ENCODE measurements around the gene KCNAB2.

DNA sequence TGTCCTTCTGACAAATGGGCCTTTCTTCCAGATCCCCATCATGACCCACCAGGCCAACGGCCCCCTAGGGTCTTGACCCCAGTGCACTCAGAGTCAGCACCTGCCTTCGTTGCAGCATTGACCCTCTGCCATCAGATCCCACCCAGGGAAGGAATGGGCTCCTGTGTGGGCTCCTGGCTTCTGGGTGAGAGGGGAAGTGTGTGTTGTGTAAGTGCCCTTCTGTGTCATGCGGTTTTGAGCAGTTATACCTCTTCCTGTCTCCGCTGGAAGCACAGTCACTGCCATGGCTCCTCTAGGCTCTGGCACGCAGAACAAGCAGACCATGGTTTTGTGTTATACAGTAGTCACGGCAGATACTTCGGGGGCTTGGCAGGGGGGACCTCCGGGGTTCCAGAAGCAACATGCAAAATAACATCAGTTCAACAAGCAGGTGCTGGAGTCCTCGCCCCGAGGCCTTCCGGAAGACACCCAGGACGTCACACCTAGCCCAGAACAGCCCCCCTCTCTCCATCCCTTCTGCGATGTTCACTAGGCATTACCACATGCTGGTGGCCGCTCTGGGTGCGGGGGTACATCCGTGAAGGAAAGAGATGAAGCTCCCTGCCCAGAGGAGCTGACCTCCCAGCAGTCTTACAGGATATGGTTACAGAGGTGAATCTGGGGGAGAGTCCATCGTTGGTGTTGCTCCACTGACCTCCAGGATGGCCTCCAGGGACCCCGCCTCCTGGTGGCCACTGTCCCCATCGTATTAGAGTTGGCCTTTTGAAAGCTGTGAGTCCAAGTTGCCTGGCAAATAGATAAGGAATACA, 17.4 kb upstream of the KCNAB2 start:
- TF ChIP-seq SPI1 (IDR thresholded peaks at IDR 0.05; ENCODE audit: borderline replicate concordance, low read depth) (peak; percentile 99), POLR2AphosphoS5 (IDR thresholded peaks at IDR 0.05; ENCODE audit: low read depth) (peak; percentile 81), CTCF (IDR thresholded peaks at IDR 0.05; ENCODE audit: insufficient read depth, low read length) (no peak)

Data from HL-60 (cell line).